ENCODE measurements around the gene RAB27A.

Gene RAB27A

GRCh38 chr15:55234800-55235104 lies 54.9 kb downstream of the RAB27A start:
- H3K4me3 ChIP-seq (ENCODE audit: low read depth, low read length): no peak overlapping the region
- no peak for DNase-seq (ENCODE audit: low read depth)

GRCh38 chr15:55234104-55234799 lies 55.4 kb downstream of the RAB27A start:
- DNase-seq (ENCODE audit: low read depth): no peak
- H3K4me3 ChIP-seq (ENCODE audit: low read depth, low read length): no peak overlapping the region

- no peak for DNase-seq (ENCODE audit: low read depth)
These were observed 58.2 kb downstream of the RAB27A start for GRCh38 chr15:55231455-55231854.

GRCh38 chr15:55230953-55231352 lies 58.7 kb downstream of the RAB27A start:
- H3K4me3 ChIP-seq (ENCODE audit: low read depth, low read length): no peak overlapping the region

More at GRCh38 chr15:55231455-55231854, 58.2 kb downstream of the RAB27A start:
- no peak overlapping the region for H3K4me3 ChIP-seq (ENCODE audit: low read depth, low read length)

GRCh38 chr15:55230051-55230670 lies 59.5 kb downstream of the RAB27A start:
- no peak overlapping the region for H3K4me3 ChIP-seq (ENCODE audit: low read depth, low read length)
- no peak for DNase-seq (ENCODE audit: low read depth)

More at GRCh38 chr15:55230953-55231352, 58.7 kb downstream of the RAB27A start:
- DNase-seq (ENCODE audit: low read depth): no peak

GRCh38 chr15:55226127-55226526 lies 63.5 kb downstream of the RAB27A start:
- DNase-seq (ENCODE audit: low read depth): no peak
- no peak overlapping the region for H3K4me3 ChIP-seq (ENCODE audit: low read depth, low read length)

- no peak for DNase-seq (ENCODE audit: low read depth)
- no peak overlapping the region for H3K4me3 ChIP-seq (ENCODE audit: low read depth, low read length)
These were observed 64.7 kb downstream of the RAB27A start for GRCh38 chr15:55224892-55225291.

- no peak overlapping the region for H3K4me3 ChIP-seq (ENCODE audit: low read depth, low read length)
- DNase-seq (ENCODE audit: low read depth): no peak
These were observed 67.0 kb downstream of the RAB27A start for GRCh38 chr15:55222588-55222987.

- no peak overlapping the region for H3K4me3 ChIP-seq (ENCODE audit: low read depth, low read length)
- peak; percentile 84 for DNase-seq (ENCODE audit: low read depth)
These were observed 68.3 kb downstream of the RAB27A start for GRCh38 chr15:55221090-55222011.

GRCh38 chr15:55220606-55221005 lies 69.0 kb downstream of the RAB27A start:
- DNase-seq (ENCODE audit: low read depth): no peak
- H3K4me3 ChIP-seq (ENCODE audit: low read depth, low read length): no peak overlapping the region

GRCh38 chr15:55218056-55218455 lies 71.6 kb downstream of the RAB27A start:
- H3K4me3 ChIP-seq (ENCODE audit: low read depth, low read length): no peak overlapping the region
- no peak for DNase-seq (ENCODE audit: low read depth)

GRCh38 chr15:55204464-55204863 lies 85.1 kb downstream of the RAB27A start:
- H3K4me3 ChIP-seq (ENCODE audit: low read depth, low read length): no peak overlapping the region
- DNase-seq (ENCODE audit: low read depth): no peak

GRCh38 chr15:55202206-55202605 lies 87.4 kb downstream of the RAB27A start:
- DNase-seq (ENCODE audit: low read depth): no peak
- H3K4me3 ChIP-seq (ENCODE audit: low read depth, low read length): no peak overlapping the region

- no peak overlapping the region for H3K4me3 ChIP-seq (ENCODE audit: low read depth, low read length)
- no peak for DNase-seq (ENCODE audit: low read depth)
These were observed 90.9 kb downstream of the RAB27A start for GRCh38 chr15:55198706-55199105.

GRCh38 chr15:55197719-55198118 lies 91.9 kb downstream of the RAB27A start:
- H3K4me3 ChIP-seq (ENCODE audit: low read depth, low read length): peak overlapping the region; percentile 96
- no peak for DNase-seq (ENCODE audit: low read depth)

GRCh38 chr15:55197362-55197705 lies 92.3 kb downstream of the RAB27A start:
- no peak for DNase-seq (ENCODE audit: low read depth)
- peak overlapping the region; percentile 96 for H3K4me3 ChIP-seq (ENCODE audit: low read depth, low read length)

- DNase-seq (ENCODE audit: low read depth): peak; percentile 94
- H3K4me3 ChIP-seq (ENCODE audit: low read depth, low read length): peak within 1 kb of the TSS; percentile 96
These were observed 92.9 kb downstream of the RAB27A start, which contains the start of gene RSL24D1 for GRCh38 chr15:55196458-55197361. RSL24D1 (minus strand) TSS chr15:55196941; CDS start chr15:55196890, 51 bp downstream.

GRCh38 chr15:55195996-55196395 lies 93.6 kb downstream of the RAB27A start:
- no peak for DNase-seq (ENCODE audit: low read depth)
- H3K4me3 ChIP-seq (ENCODE audit: low read depth, low read length): peak overlapping the region; percentile 96

GRCh38 chr15:55194256-55194655 lies 95.4 kb downstream of the RAB27A start:
- H3K4me3 ChIP-seq (ENCODE audit: low read depth, low read length): peak overlapping the region; percentile 96
- DNase-seq (ENCODE audit: low read depth): no peak

All from skeletal muscle cell (primary cell).